Uterus (tissue), 4 donors: ENCODE measurements around the gene DLK1. TPM values are rescaled to one million over a fixed set of nuclear protein-coding genes. Genes with fewer than 3 reads are reported as not detected.

Experiments used
- DNase-seq, 2 donors: peaks; one replicate each; pipeline ENCODE4 v3.0.0-alpha.2; 2019 to 2020
- H3K27ac ChIP-seq, 2 donors: fragments of 200-600 bp; sonication (generic); 1 replicate in 1 of 2; 2 replicates in 1 of 2; pipeline ENCODE4 v1.5.1; 2016 to 2018
- H3K27me3 ChIP-seq, 2 donors: fragments of 200-600 bp; sonication (generic); one replicate each; pipeline ENCODE4 v1.5.1; 2018 to 2019; ENCODE audit warnings: control low read depth in 1 of 2
- H3K36me3 ChIP-seq, 2 donors: fragments of 200-600 bp; sonication (generic); one replicate each; pipeline ENCODE4 v1.5.1; 2019; ENCODE audit warnings: control low read depth in 1 of 2
- H3K4me1 ChIP-seq, 2 donors: fragments of 200-600 bp; sonication (generic); one replicate each; pipeline ENCODE4 v1.5.1; 2018 to 2019; ENCODE audit warnings: control low read depth in 1 of 2
- H3K4me3 ChIP-seq, 2 donors: fragments of 200-600 bp; sonication (generic); 1 replicate in 1 of 2; 2 replicates in 1 of 2; pipeline ENCODE4 v1.5.1; 2018 to 2019; ENCODE audit warnings: mild to moderate bottlenecking in 1 of 2
- H3K9me3 ChIP-seq, 2 donors: fragments of 200-600 bp; sonication (generic); one replicate each; pipeline ENCODE4 v1.5.1; 2019; ENCODE audit warnings: control low read depth in 1 of 2
- POLR2A ChIP-seq, 2 donors: fragments of 450-650 bp; IDR thresholded peaks; one replicate each; pipeline ENCODE4 v1.6.1; 2016; ENCODE audit warnings: antibody characterized with exemption in 2 of 2, mild to moderate bottlenecking in 1 of 2, moderate library complexity in 1 of 2
- intact Hi-C: fragments of 100-400 bp; cut with DNase I; formaldehyde crosslinking; loops from one replicate; pipeline ENCODE4 v1.15.1; 2023; ENCODE audit warnings: low total_unique reads
- total RNA-seq, 4 donors: library from RNA; depleted of rRNA in 3 of 4; stranded (reverse); fragments of >200 nt in 3 of 4; gene quantifications; one replicate each; pipeline versions ENCODE4 v1.1.0 to v1.2.4, GENCODE V29; 2014 to 2023
- TF ChIP-seq, protein P1 (sequence below), 4 experiments: fragments of 200-600 bp in 2 of 4; fragments of 450-650 bp in 2 of 4; sonication (generic) in 2 of 4; IDR thresholded peaks; one replicate each; pipeline ENCODE4 v1.5.1; 2016 to 2019; ENCODE audit warnings: antibody characterized with exemption in 4 of 4, mild to moderate bottlenecking in 2 of 4, moderate library complexity in 1 of 4
- donor health status: DM: yes; HTN: yes; CAD: no.

DLK1 gene
- 10 to 100 TPM in 1 of 4 donors, 1 to 10 TPM in 1, not detected in 2; 2.2 to 41.1 TPM for total RNA-seq

DNA sequence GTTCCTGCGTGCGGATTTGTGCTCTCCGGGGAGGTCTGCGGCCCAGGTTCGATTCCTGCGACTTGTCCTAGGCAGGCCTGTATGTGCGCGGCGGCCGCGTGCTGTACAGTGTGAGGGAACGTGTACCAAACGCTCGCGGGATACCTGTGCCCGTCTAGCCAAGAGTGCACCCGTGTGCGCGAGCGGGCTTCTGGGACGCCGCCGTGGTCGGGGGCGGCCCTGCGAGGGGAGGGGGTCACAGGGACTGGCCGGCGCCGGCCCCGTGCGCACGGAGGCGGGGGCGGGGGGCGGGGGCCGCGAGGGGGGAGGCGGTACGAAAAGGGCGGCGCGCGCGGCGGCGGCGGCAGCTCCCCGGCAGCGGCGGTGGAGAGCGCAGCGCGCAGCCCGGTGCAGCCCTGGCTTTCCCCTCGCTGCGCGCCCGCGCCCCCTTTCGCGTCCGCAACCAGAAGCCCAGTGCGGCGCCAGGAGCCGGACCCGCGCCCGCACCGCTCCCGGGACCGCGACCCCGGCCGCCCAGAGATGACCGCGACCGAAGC, at the start of gene DLK1:
DLK1 (plus strand) TSS at position 343 of the 536 bp plus-strand sequence; CDS start at position 520, 177 bp downstream.
- H3K36me3 ChIP-seq = no peaks in the 10 kb centered on the region
- intact Hi-C loops = no loop called here
- H3K9me3 ChIP-seq = no peaks in the 10 kb centered on the region
- no peaks in the 10 kb centered on the region for H3K4me1 ChIP-seq
- DNase-seq = no peak
- TF ChIP-seq, protein P1, sequence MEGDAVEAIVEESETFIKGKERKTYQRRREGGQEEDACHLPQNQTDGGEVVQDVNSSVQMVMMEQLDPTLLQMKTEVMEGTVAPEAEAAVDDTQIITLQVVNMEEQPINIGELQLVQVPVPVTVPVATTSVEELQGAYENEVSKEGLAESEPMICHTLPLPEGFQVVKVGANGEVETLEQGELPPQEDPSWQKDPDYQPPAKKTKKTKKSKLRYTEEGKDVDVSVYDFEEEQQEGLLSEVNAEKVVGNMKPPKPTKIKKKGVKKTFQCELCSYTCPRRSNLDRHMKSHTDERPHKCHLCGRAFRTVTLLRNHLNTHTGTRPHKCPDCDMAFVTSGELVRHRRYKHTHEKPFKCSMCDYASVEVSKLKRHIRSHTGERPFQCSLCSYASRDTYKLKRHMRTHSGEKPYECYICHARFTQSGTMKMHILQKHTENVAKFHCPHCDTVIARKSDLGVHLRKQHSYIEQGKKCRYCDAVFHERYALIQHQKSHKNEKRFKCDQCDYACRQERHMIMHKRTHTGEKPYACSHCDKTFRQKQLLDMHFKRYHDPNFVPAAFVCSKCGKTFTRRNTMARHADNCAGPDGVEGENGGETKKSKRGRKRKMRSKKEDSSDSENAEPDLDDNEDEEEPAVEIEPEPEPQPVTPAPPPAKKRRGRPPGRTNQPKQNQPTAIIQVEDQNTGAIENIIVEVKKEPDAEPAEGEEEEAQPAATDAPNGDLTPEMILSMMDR (IDR thresholded peaks at IDR 0.05) = no peak
- no peak for TF ChIP-seq POLR2A (IDR thresholded peaks at IDR 0.05)
- H3K4me3 ChIP-seq = peak within 1 kb of the TSS in 1 of 2 donors; percentile 14
- H3K27me3 ChIP-seq = peaks cover 0 to 16% of the 10 kb centered on the region in 2 donors
- H3K27ac ChIP-seq = no peak within 1 kb of the TSS

- H3K27ac ChIP-seq = peak overlapping the region; percentile 73 to 80
- TF ChIP-seq, protein P1 (IDR thresholded peaks at IDR 0.05) = no peak
- no peak for TF ChIP-seq POLR2A (IDR thresholded peaks at IDR 0.05)
- no peak overlapping the region for H3K4me3 ChIP-seq
- peaks cover 0 to 15% of the 10 kb centered on the region in 2 donors for H3K4me1 ChIP-seq
- intact Hi-C loops = no loop called here
- no peaks in the 10 kb centered on the region for H3K9me3 ChIP-seq
- no peak for DNase-seq
- no peaks in the 10 kb centered on the region for H3K36me3 ChIP-seq
- H3K27me3 ChIP-seq = no peaks in the 10 kb centered on the region
Observed at GRCh38 chr14:100677152-100677551, 49.5 kb upstream of the DLK1 start.

DNA sequence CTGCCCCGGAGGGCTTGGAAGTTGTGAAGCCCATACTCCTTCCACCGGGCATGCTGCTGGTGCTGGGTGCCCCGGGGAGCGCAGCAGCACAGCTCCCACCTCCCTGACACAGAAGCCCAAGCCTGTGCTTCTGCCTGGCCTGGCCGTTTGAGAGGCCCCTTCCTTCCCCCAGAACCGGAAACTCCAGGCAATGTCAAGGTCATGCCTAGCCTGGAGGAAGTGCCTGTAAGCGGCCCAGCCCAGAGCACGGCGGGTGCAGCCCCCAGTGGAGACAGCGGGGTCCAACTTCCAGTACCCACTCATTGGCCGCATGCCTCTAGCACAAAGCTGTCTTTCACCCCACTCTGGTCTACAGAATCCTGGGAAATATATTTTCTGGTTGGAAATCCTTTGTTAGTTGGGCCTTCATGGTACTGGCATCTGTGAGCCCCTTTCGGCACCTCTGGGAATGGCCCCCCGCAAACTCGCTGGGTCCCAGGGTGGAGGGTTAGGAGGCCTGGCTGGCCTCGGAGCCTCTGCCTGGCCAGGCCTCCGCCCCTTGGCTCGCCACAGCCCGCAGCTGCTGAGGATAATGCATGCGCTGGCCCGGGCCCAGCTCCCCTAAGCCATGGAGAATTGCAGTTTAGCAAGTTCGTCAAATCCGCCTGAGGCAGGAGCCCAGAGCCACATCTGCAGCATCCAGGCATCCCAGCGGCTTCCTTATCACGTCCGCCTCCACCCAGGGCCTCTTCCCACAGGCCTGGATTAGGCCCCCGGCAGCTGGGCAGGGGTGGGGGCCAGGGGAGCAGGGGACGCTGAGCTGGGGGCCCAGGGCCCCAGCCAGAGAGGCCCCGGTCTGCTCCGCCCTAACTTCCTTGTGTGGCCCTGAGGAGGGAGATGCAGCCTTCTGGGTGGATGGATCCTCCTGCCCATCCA, 48.9 kb upstream of the DLK1 start:
- no peak for TF ChIP-seq POLR2A (IDR thresholded peaks at IDR 0.05)
- TF ChIP-seq, protein P1 (IDR thresholded peaks at IDR 0.05) = no peak
- peak overlapping the region; percentile 73 to 80 for H3K27ac ChIP-seq
- H3K27me3 ChIP-seq = no peaks in the 10 kb centered on the region
- no peak overlapping the region for H3K4me3 ChIP-seq
- H3K36me3 ChIP-seq = no peaks in the 10 kb centered on the region
- H3K4me1 ChIP-seq = peaks cover 0 to 15% of the 10 kb centered on the region in 2 donors
- no peaks in the 10 kb centered on the region for H3K9me3 ChIP-seq
- intact Hi-C loops = no loop called here
- peak; percentile 63 to 77 for DNase-seq

DNA sequence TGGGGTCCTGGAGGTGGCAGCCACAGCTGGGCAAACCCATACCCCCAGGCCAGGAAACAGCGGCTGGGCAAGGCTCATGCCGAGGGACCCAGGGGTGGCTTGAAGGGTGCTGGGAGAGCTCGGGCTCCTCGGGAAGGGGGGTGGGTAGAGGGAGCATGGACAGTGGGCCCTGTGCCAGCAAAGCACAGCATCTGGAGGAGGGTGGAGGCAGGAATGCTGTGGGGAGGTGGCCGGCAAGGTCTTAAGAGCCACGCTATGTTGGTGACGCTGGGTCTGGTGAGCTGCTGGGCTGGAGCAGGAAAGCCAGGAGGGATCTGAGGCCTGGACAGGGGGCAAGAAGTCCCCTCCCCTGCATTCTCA, 48.2 kb upstream of the DLK1 start:
- peaks cover 0 to 15% of the 10 kb centered on the region in 2 donors for H3K4me1 ChIP-seq
- no peak for TF ChIP-seq POLR2A (IDR thresholded peaks at IDR 0.05)
- TF ChIP-seq, protein P1 (IDR thresholded peaks at IDR 0.05) = no peak
- intact Hi-C loops = no loop called here

GRCh38 chr14:100679153-100679552, 47.5 kb upstream of the DLK1 start:
- intact Hi-C loops = no loop called here
- no peak for TF ChIP-seq POLR2A (IDR thresholded peaks at IDR 0.05)
- TF ChIP-seq, protein P1 (IDR thresholded peaks at IDR 0.05) = no peak
- Histone ChIP-seq H3K36me3 (no peaks in the 10 kb centered on the region), H3K4me1 (peaks cover 0 to 15% of the 10 kb centered on the region in 2 donors), H3K4me3 (no peak overlapping the region), H3K27me3 (no peaks in the 10 kb centered on the region), H3K9me3 (no peaks in the 10 kb centered on the region), H3K27ac (peak overlapping the region; percentile 73 to 80)
- no peak for DNase-seq

More for the DNA sequence above, 48.2 kb upstream of the DLK1 start:
- DNase-seq = peak; percentile 34 to 49
- H3K4me3 ChIP-seq = no peak overlapping the region
- H3K36me3 ChIP-seq = no peaks in the 10 kb centered on the region
- no peaks in the 10 kb centered on the region for H3K9me3 ChIP-seq
- H3K27me3 ChIP-seq = no peaks in the 10 kb centered on the region
- peak overlapping the region; percentile 73 to 80 for H3K27ac ChIP-seq
